Transverse colon (tissue), 4 donors: ENCODE data around the gene SET. TPM values are rescaled to one million over a fixed set of nuclear protein-coding genes. Genes with fewer than 3 reads are reported as not detected.
"Not testable (repeated sequence)": the region's sequence is repeated elsewhere in the genome, so short reads cannot be mapped to it uniquely, and the experiment has no call there.

ENCODE experiments used
- DNase-seq: peaks from one replicate; pipeline ENCODE4 v3.0.0-alpha.2; 2019
- H3K27ac ChIP-seq, 4 donors: fragments of 200-600 bp; sonication (generic); 2 replicates each; pipeline ENCODE4 v1.5.1; 2016 to 2018; ENCODE audit warnings: inconsistent platforms in 4 of 4
- H3K27me3 ChIP-seq: fragments of 200-600 bp; sonication (generic); 2 replicates; pipeline ENCODE4 v1.5.1; 2017; ENCODE audit warnings: inconsistent platforms
- H3K36me3 ChIP-seq, 4 donors: fragments of 200-600 bp; sonication (generic); 2 replicates each; pipeline ENCODE4 v1.5.1; 2017 to 2019; ENCODE audit warnings: inconsistent platforms in 4 of 4
- H3K4me1 ChIP-seq, 4 donors: fragments of 200-600 bp; sonication (generic); 2 replicates each; pipeline ENCODE4 v1.5.1; 2017 to 2020; ENCODE audit warnings: inconsistent platforms in 4 of 4
- H3K4me3 ChIP-seq, 4 donors: fragments of 200-600 bp; sonication (generic); 1 replicate in 1 of 4; 2 replicates in 3 of 4; pipeline versions ENCODE4 v1.5.1 to v1.6.1; 2017 to 2019; ENCODE audit warnings: inconsistent platforms in 4 of 4
- H3K9me3 ChIP-seq, 2 donors: fragments of 200-600 bp; sonication (generic); 2 replicates each; pipeline ENCODE4 v1.5.1; 2017 to 2019; ENCODE audit warnings: inconsistent platforms in 2 of 2
- CTCF ChIP-seq, 5 experiments: fragments of 200-600 bp in 3 of 5; fragments of 450-650 bp in 2 of 5; sonication (generic) in 3 of 5; IDR thresholded peaks; 1 replicate in 2 of 5; 2 replicates in 3 of 5; pipeline ENCODE4 v1.5.1; 2016 to 2017; ENCODE audit warnings: antibody characterized with exemption in 5 of 5, inconsistent platforms in 3 of 5, mild to moderate bottlenecking in 2 of 5, moderate library complexity in 1 of 5
- EP300 ChIP-seq: sonication (generic); formaldehyde crosslinking; IDR thresholded peaks from one replicate; pipeline ENCODE4 v1.6.1; 2017; ENCODE audit warnings: antibody characterized with exemption, low read depth
- POLR2A ChIP-seq: fragments of 450-650 bp; IDR thresholded peaks from one replicate; pipeline ENCODE4 v1.6.1; 2016; ENCODE audit warnings: antibody characterized with exemption, mild to moderate bottlenecking, moderate library complexity
- POLR2AphosphoS5 ChIP-seq, 3 donors: sonication (generic); formaldehyde crosslinking; IDR thresholded peaks; one replicate each; pipeline ENCODE4 v1.6.1; 2016; ENCODE audit warnings: antibody characterized with exemption in 3 of 3
- WGBS, 2 donors: methylation state at CpG; one replicate each; pipeline ENCODE4 v1.1.5; 2018; ENCODE audit warnings: low coverage in 1 of 2; 5-methylcytosine and 5-hydroxymethylcytosine counted together
- in situ Hi-C, 4 donors: fragments of 200-750 bp; cut with MboI; loops; one replicate each; pipeline versions ENCODE4 v1.15.0 to v1.15.1; 2017; ENCODE audit warnings: low sequenced_read_pairs in 3 of 4, low pct_ligation_motif_present in 1 of 4, low pct_unique_long_range_greater_than_20kb in 1 of 4
- intact Hi-C: fragments of 100-400 bp; cut with DNase I; formaldehyde crosslinking; loops from one replicate; pipeline ENCODE4 v1.15.1; 2023; ENCODE audit warnings: low total_unique reads
- total RNA-seq, 4 donors: library from RNA; depleted of rRNA; stranded (reverse); fragments of >200 nt; gene quantifications; one replicate each; pipeline ENCODE4 v1.1.0, GENCODE V29; 2016

The SET gene
- total RNA-seq, 4 donors from 2014 or later, result 29.2 to 153 (median 64.4) TPM

DNA sequence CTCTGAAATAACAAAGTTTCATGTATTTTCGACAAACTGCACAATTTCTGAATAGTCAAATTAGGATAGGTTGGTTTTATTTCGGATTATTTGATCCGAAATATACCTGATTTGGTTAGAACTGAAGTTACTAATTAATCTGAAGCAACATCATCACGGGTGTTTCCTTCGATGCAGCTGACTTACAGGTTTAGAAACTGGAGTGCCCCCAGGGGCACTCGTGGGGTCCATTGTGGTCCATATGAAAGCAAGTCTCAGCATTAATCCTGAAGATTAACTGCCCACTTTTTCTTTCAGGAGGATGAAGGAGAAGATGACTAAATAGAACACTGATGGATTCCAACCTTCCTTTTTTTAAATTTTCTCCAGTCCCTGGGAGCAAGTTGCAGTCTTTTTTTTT lies 5.3 kb downstream of the SET start:
- TF ChIP-seq POLR2AphosphoS5 (IDR thresholded peaks at IDR 0.05) (no peak), CTCF (IDR thresholded peaks at IDR 0.05) (no peak), POLR2A (no peak), EP300 (no peak)
- DNase-seq, result no peak
- 61 to 65% methylated on average over 6 of the region's 6 CpGs for WGBS, 2 donors
- Histone ChIP-seq H3K27me3 (no peaks in the 10 kb centered on the region), H3K9me3 (no peaks in the 10 kb centered on the region), H3K27ac (no peak overlapping the region), H3K4me1 (peaks cover 8 to 12% (median 10%) of the 10 kb centered on the region in 4 donors), H3K36me3 (peaks cover 0 to 35% (median 15%) of the 10 kb centered on the region in 4 donors), H3K4me3 (no peak overlapping the region)
- intact Hi-C loops, result no loop called here
- in situ Hi-C loops, result no loop called here

DNA sequence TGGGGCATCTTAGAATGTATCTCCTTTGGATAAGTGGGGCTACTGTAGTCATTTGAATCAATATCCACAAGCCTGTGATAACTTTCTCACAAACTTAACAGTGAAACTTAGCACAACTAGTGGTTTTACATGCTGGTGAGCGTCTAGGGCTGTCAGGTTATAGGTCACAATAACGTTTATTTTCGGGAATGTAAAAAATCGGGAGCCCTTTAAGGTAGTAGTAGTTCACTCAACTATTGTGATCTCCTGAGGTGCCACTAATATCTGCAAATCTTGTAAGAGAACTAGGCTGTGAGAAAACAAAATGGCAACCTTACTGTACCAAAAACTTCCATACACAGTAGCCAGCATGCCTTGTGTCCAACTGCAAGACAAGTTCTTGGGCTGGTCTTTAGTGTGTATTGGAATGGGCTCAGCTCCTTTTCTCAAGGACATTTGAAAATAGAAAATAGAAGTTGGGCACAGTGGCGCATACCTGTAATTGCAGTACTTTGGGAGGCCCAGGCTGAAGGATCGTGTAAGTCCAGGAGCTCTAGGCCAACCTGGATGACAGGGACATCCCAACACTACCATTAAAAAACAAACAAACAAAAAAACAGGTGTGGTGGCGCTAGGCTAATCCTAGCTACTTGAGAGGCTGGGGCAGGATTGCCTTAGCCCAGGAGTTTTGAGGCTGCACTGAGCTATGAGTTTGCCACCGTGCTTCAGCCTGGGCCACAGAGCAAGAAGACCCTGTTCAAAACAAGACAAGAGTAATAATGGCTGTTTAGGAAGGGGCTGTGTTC lies 8.1 kb downstream of the SET start:
- peaks cover 0 to 2% (median 0%) of the 10 kb centered on the region in 4 donors for H3K4me1 ChIP-seq
- no peak overlapping the region for H3K4me3 ChIP-seq
- 62 to 74% methylated on average over 6 to 8 of the region's 8 CpGs for WGBS, 2 donors
- no peaks in the 10 kb centered on the region for H3K27me3 ChIP-seq
- H3K27ac ChIP-seq, result no peak overlapping the region
- in situ Hi-C loops, result no loop called here
- H3K9me3 ChIP-seq, result no peaks in the 10 kb centered on the region
- DNase-seq, result no peak
- intact Hi-C loops, result no loop called here
- H3K36me3 ChIP-seq, result peaks cover 0 to 32% (median 13%) of the 10 kb centered on the region in 4 donors
- TF ChIP-seq POLR2A (no peak), EP300 (no peak), CTCF (IDR thresholded peaks at IDR 0.05) (no peak), POLR2AphosphoS5 (IDR thresholded peaks at IDR 0.05) (peak in 1 of 3 donors; percentile 14)

- H3K9me3 ChIP-seq, H3K4me1 ChIP-seq, H3K27me3 ChIP-seq, H3K4me3 ChIP-seq, DNase-seq, H3K27ac ChIP-seq, intact Hi-C loops, in situ Hi-C loops: not testable (repeated sequence)
- WGBS, 2 donors, result 91 to 100% methylated on average over 8 to 30 of the region's 30 CpGs
- H3K36me3 ChIP-seq, result peaks cover 0 to 12% (median 3%) of the 10 kb centered on the region in 4 donors
Observed at GRCh38 chr9:128699096-128699795, 10.2 kb downstream of the SET start.

GRCh38 chr9:128701227-128701854 lies 12.3 kb downstream of the SET start:
- no peak for DNase-seq
- intact Hi-C loops, result no loop called here
- Histone ChIP-seq H3K9me3 (no peaks in the 10 kb centered on the region), H3K4me3 (no peak overlapping the region), H3K36me3 (no peaks in the 10 kb centered on the region), H3K27ac (no peak overlapping the region), H3K27me3 (no peaks in the 10 kb centered on the region), H3K4me1 (peaks cover 0 to 10% (median 6%) of the 10 kb centered on the region in 4 donors)
- TF ChIP-seq CTCF (IDR thresholded peaks at IDR 0.05) (no peak), POLR2AphosphoS5 (IDR thresholded peaks at IDR 0.05) (no peak), POLR2A (no peak), EP300 (no peak)
- 78 to 85% methylated on average over 4 to 10 of the region's 10 CpGs for WGBS, 2 donors
- in situ Hi-C loops, result no loop called here
